NCI-H2107 (cell line): ENCODE data around the gene METTL3.
"Not testable (repeated sequence)": the region's sequence is repeated elsewhere in the genome, so short reads cannot be mapped to it uniquely, and the experiment has no call there.

Experiments
- DNase-seq: peaks from one replicate; lab custom pipeline; 2025; lab: John Stamatoyannopoulos, UW

The METTL3 gene

GRCh38 chr14:21510735-21511657 lies at the start of gene METTL3:
Gene METTL3 (minus strand): TSS chr14:21511340. CDS start chr14:21511223, 117 bp downstream.
- DNase-seq = peak; percentile 98

DNA sequence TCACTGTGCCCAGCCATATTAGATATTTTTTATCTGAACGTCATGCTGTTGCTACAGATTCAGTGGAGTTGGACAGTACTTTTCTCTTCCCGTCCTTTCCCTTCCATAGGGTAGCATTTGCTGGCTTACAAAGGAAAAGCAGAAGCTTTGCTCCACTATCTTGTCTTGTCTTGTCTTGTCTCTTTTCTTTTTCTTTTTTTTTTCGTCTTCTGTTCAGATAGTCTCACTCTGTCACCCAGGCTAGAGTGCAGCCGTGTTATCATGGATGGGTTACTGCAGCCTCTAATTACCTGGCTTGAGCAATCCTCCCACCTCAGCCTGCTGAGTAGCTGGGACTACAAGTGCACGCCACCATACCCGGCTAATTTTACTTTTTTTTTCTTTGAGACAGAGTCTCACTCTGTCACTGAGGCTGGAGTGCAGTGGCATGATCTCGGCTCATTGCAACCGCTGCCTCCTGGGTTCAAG lies 47.6 kb upstream of the METTL3 start:
- DNase-seq = no peak

DNA sequence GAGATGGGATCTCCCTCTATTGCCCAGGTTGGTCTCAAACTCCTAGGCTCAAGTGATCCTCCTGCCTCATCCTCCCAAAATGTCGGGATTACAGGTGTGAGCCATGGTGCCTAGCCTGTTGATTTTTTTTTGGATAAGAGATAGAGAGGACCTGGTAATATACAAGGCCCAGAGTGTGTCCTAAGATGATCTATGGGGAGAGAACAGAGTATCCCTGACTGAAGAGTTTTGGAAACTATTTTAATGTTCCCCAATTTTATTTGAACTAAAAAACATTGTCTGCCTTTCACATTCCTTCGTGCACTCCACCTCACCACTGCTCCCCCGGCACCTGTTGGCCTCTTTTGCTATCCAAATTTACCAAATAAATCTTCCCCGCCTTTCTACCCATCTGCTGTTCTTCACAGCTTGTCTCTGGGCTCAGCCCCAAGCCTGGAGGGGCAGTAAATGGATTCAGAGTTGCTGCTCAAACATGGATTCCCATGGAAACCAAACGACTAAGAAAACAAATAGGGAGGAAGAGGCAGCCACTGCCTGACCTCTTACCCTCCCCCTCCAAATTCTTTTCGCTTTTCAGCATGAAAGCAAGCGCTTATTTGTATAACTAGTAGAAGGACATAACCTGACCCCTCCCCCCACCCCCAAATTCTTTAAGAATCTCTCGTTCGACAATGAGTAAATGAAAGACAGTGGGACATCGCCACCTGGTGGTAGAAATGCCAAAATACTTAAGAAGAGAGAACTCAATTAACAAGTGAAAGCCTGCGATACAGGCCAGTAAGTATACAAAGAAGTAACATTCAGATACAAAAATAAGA lies 46.2 kb upstream of the METTL3 start:
- peak; percentile 83 for DNase-seq

- no peak for DNase-seq
These were observed 45.4 kb upstream of the METTL3 start for GRCh38 chr14:21556378-21557083.

DNA sequence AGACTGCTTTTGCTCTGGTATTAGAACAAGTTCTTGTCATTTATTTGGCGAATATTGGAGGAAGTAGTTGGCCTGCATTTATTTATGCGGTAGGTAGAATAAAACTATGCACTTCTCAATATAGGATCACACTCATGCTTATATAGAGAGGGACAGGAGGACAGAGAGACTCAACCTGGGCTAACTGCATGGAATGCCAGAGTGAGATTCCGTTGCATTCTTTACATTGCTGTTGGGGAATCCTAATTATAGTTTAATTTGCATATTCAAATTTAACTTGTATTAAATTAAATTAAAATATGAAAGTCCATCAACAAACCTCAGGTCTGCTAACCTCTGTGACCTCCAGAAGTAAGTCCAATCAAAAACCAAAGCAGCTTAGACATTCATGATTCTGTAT lies 42.1 kb upstream of the METTL3 start:
- DNase-seq = no peak

DNA sequence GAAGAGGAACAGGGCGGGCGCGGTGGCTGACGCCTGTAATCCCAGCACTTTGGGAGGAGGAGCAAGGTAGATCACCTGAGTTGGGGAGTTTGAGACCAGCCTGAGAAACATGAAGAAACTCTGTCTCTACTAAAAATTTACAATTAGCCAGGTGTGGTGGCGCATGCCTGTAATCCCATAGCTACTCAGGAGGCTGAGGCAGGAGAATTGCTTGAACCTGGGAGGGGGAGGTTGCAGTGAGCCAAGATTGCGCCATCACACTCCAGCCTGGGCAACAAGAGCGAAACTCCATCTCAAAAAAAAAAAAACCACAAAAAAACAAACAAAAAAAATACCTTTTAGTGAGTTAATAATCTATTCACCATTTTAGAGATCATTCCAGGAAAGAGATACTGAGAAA lies 33.4 kb upstream of the METTL3 start:
- not testable (repeated sequence) for DNase-seq

DNA sequence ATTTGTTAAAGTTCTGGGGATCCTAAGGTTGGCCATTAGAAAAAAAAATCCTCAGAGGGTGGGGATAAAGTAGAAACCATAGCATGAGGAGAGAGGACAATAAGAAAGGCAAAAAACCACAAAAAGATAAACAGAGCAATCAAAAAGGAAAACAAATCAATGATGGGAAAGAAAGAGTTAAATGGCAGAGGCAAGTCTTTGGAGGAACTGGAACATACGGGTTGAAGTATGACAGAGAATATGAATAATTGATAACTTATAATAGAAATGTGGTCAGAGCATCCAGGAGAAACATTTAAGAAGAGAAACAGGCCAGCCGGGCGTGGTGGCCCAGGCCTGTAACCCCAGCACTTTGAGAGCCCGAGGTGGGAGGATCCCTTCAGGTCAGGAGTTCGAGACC lies 32.8 kb upstream of the METTL3 start:
- DNase-seq = no peak

DNA sequence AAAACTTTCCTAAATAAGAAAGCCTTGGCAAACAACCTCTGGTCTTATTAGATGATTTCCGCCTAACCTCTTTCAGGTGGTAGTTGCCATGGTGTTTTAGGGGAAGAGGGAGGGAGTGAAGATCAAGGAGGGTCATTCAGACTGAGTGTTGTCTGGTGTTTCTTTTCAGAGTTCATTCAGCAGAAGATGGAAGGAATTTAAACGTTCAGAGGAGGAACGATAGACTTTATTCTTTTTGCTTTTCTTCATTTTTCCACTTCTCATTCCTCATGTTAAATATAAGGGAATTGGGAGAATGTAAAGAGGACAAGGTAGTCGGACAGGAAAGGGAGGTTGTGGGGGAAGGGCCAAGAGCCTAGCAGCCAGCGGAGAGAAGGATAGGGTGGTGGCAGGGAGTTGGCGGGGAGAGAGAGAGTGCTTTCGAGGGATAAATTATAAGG lies 32.4 kb upstream of the METTL3 start:
- no peak for DNase-seq

DNA sequence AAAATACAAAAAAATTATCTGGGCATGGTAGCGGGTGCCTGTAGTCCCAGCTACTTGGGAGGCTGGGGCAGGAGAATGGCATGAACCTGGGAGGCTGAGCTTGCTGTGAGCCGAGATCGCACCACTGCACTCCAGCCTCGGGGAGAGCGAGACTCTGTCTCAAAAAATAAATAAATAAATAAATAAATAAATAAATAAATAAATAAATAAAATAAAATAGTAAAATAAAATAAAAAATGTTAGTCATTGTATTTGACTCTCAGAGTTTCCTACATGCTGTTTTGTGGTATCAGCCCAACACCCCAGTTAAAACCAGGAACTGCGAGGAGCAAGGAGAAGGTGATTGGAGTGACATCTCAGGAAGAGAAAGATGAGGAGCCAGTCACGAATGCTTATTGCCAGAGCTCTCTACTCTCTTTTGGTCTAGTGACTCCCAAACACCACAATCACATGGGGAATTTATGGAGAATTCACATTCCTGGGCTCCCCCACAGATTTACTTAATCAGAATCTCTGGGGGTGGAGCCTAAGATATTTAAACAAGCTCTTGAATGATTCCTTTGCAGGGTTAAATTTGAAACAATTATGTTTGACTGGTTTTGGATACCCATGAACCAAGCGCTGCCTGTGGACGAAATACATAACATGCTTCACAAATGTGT lies 30.4 kb upstream of the METTL3 start:
- no peak for DNase-seq

DNA sequence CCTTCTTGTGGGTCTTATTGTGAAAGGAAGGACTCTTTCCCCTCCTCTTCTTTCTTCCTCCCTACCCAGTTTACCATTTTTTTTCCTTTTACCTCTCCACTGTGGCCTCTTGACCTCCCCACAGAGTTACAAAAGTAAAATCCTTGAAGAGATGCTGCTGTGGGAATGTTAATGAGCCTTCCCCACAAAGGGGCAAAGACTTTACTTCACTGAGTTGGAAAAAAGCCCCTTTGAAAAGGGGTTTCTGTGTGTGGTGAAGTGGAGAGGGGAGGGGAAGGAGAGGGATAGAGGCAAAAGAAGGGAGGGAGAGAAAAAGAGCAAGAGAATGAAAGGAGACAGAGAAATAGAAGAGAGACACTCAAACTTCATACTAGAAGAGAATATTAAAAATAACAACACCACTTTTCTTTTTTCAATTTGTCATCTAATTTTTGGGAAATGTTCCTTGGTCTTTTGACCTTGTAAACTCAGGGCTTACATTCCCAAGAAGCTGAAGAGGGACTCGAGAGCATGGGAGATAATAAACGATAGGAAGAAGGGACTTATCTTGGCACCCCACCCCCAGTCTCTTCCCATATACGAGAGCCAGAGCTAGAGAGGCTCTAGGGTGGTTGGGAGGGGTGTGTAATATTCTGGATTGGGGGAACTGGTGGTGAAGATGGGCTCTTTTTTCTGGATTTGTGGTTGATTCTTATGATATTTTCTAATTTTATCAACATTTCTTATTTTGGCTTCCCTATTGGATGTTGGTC lies 28.2 kb upstream of the METTL3 start:
- DNase-seq = no peak

- no peak for DNase-seq
These were observed 25.9 kb upstream of the METTL3 start for GRCh38 chr14:21537090-21537424.

GRCh38 chr14:21536418-21537089 lies 25.4 kb upstream of the METTL3 start:
- no peak for DNase-seq

- no peak for DNase-seq
These were observed 24.6 kb upstream of the METTL3 start for GRCh38 chr14:21535545-21536417.

- DNase-seq = no peak
These were observed 23.4 kb upstream of the METTL3 start for GRCh38 chr14:21534576-21534975.

DNA sequence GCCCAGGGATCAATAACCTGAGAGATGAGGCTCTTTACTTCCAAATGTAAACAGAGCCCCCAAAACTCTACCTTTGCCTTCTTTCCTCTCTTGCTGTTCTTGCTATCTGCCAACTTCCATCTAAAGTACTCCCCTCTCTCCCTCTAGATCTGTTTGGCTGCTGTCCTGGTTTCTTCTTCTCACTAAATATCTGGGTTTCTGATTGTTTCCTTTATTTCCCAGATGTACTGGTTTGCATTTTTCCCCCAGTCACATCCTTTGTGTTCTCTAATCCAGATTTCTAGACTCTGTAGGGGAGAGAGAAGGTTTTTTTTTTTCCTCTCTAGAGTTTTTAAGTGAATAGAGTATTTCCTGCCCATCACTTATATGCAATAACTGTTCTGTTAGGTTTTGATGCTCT lies 22.2 kb upstream of the METTL3 start:
- DNase-seq = no peak

- DNase-seq = no peak
These were observed 18.4 kb upstream of the METTL3 start for GRCh38 chr14:21529515-21529914.

DNA sequence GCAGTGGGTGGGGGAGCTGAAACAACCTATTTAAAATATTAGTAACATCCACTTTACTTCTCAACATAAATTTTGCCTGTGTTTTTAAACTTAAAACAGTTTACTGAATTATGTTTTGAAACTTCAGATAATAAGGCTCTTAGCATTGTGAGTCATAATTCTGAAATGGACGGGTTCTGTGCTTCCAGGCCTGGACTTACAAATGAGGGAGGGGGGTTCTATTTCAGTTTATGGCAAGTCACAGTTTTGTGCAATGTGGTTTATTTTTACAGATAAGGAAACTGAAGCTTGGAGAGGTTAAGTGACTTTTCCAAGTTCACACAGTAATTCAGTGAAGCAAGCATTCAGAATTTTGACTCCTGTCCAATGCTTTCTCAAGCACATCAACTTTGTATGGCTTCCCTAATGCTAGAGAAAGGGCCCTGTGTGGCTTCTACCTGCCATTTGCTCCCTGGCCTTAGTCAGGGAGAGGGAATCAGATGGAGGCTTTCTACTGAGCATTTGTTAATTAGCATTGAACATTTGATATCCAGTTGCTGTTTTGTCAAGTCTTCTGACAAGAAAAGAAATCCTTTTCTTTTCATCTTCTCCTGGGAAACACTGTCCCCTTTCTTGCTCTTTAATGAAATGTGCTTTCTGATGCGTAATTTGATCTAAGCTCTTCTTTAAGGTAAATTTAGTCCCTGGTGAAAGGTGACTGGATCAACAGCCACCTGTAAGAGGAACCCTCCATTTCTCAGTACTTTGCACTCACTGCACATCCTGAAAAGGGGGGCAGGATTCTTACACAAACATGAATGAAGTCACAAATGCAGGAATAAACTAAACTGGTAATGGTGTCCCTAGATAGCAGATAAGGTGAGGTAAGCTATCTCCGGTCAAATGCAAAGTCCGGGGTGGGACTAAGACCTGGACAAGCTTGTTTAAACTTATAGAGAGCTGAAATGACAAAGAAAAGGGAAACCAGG lies 17.5 kb upstream of the METTL3 start:
- DNase-seq = peak; percentile 67

- no peak for DNase-seq
These were observed 16.2 kb upstream of the METTL3 start for GRCh38 chr14:21527318-21527679.
